ENCODE measurements around the gene KRT27. TPM values are rescaled to one million over a fixed set of nuclear protein-coding genes. Genes with fewer than 3 reads are reported as not detected.

KRT27 gene
- total RNA-seq, result not detected

- no peak within 1 kb of the TSS for H3K4me3 ChIP-seq
- intact Hi-C loops (cut with DNase I), result no loop called here
- H3K9me3 ChIP-seq, result no peaks in the 10 kb centered on the region
- no peaks in the 10 kb centered on the region for H3K27me3 ChIP-seq
- TF ChIP-seq POLR2A (IDR thresholded peaks at IDR 0.05), result no peak
- no peak for TF ChIP-seq CTCF (IDR thresholded peaks at IDR 0.05)
- no peak for TF ChIP-seq POLR2AphosphoS5 (IDR thresholded peaks at IDR 0.05; ENCODE audit: insufficient read depth in 1 of 2, low read depth in 1 of 2)
- H3K36me3 ChIP-seq, result no peaks in the 10 kb centered on the region
- H3K4me1 ChIP-seq, result no peaks in the 10 kb centered on the region
- no peak within 1 kb of the TSS for H3K27ac ChIP-seq
- no peak for DNase-seq (ENCODE audit: extremely low spot score in 2 of 2)
These were observed at the start of gene KRT27 for GRCh38 chr17:40782450-40782849. Gene KRT27 (minus strand): TSS chr17:40782550. CDS start chr17:40782493, 57 bp downstream.

GRCh38 chr17:40830085-40830776 lies 47.9 kb upstream of the KRT27 start:
- no peaks in the 10 kb centered on the region for H3K4me1 ChIP-seq
- H3K9me3 ChIP-seq, result no peaks in the 10 kb centered on the region
- DNase-seq (ENCODE audit: extremely low spot score in 2 of 2), result no peak
- no peak overlapping the region for H3K4me3 ChIP-seq
- no peaks in the 10 kb centered on the region for H3K27me3 ChIP-seq
- no peak overlapping the region for H3K27ac ChIP-seq
- intact Hi-C loops (cut with DNase I), result no loop called here
- TF ChIP-seq POLR2AphosphoS5 (IDR thresholded peaks at IDR 0.05; ENCODE audit: insufficient read depth in 1 of 2, low read depth in 1 of 2) (no peak), POLR2A (IDR thresholded peaks at IDR 0.05) (no peak), CTCF (IDR thresholded peaks at IDR 0.05) (no peak)
- H3K36me3 ChIP-seq, result no peaks in the 10 kb centered on the region

- intact Hi-C loops (cut with DNase I), result no loop called here
- Histone ChIP-seq H3K4me1 (no peaks in the 10 kb centered on the region), H3K27me3 (no peaks in the 10 kb centered on the region), H3K27ac (no peak overlapping the region), H3K4me3 (no peak overlapping the region), H3K36me3 (no peaks in the 10 kb centered on the region), H3K9me3 (no peaks in the 10 kb centered on the region)
- TF ChIP-seq POLR2AphosphoS5 (IDR thresholded peaks at IDR 0.05; ENCODE audit: insufficient read depth in 1 of 2, low read depth in 1 of 2) (no peak), POLR2A (IDR thresholded peaks at IDR 0.05) (no peak), CTCF (IDR thresholded peaks at IDR 0.05) (no peak)
- no peak for DNase-seq (ENCODE audit: extremely low spot score in 2 of 2)
These were observed 46.2 kb upstream of the KRT27 start for GRCh38 chr17:40828454-40829044.

- Histone ChIP-seq H3K4me3 (no peak overlapping the region), H3K9me3 (no peaks in the 10 kb centered on the region), H3K36me3 (no peaks in the 10 kb centered on the region), H3K27me3 (no peaks in the 10 kb centered on the region), H3K4me1 (no peaks in the 10 kb centered on the region), H3K27ac (no peak overlapping the region)
- intact Hi-C loops (cut with DNase I), result no loop called here
- DNase-seq (ENCODE audit: extremely low spot score in 2 of 2), result no peak
- TF ChIP-seq CTCF (IDR thresholded peaks at IDR 0.05) (no peak), POLR2A (IDR thresholded peaks at IDR 0.05) (no peak), POLR2AphosphoS5 (IDR thresholded peaks at IDR 0.05; ENCODE audit: insufficient read depth in 1 of 2, low read depth in 1 of 2) (no peak)
These were observed 45.5 kb upstream of the KRT27 start for GRCh38 chr17:40827746-40828453.

All from vagina (tissue), 2 donors.